WERI-Rb-1 (cell line): Measurements from ENCODE around the gene CKAP5.
"Not testable (repeated sequence)": the region's sequence is repeated elsewhere in the genome, so short reads cannot be mapped to it uniquely, and the experiment has no call there.

Experiments
- DNase-seq: peaks from one replicate; pipeline ENCODE4 v3.0.0-alpha.2; 2020
- H3K27ac ChIP-seq: fragments of 250-450 bp; sonication (Bioruptor Pico); 2 replicates; pipeline ENCODE4 v1.5.1; 2020; ENCODE audit warnings: mild to moderate bottlenecking, moderate library complexity
- H3K27me3 ChIP-seq: fragments of 250-450 bp; sonication (Bioruptor Pico); 2 replicates; pipeline ENCODE4 v1.5.1; 2021; ENCODE audit warnings: mild to moderate bottlenecking, low read depth, moderate library complexity; ENCODE audit not compliant: insufficient read depth, severe bottlenecking
- H3K36me3 ChIP-seq: fragments of 250-450 bp; sonication (Bioruptor Pico); 2 replicates; pipeline ENCODE4 v1.5.1; 2020; ENCODE audit warnings: mild to moderate bottlenecking, moderate library complexity
- H3K4me3 ChIP-seq: 2 replicates; pipeline ENCODE4 v1.5.1; 2011; ENCODE audit warnings: low read depth, mild to moderate bottlenecking, control low read depth, low read length
- H3K9me3 ChIP-seq: fragments of 250-450 bp; sonication (Bioruptor Pico); 2 replicates; pipeline ENCODE4 v1.5.1; 2021; ENCODE audit warnings: mild to moderate bottlenecking, moderate library complexity; ENCODE audit not compliant: severe bottlenecking
- CTCF ChIP-seq: IDR thresholded peaks from 2 replicates; pipeline ENCODE4 v1.5.1; 2011; ENCODE audit warnings: low read depth, mild to moderate bottlenecking, control low read depth, inconsistent platforms, low read length

The CKAP5 gene

DNA sequence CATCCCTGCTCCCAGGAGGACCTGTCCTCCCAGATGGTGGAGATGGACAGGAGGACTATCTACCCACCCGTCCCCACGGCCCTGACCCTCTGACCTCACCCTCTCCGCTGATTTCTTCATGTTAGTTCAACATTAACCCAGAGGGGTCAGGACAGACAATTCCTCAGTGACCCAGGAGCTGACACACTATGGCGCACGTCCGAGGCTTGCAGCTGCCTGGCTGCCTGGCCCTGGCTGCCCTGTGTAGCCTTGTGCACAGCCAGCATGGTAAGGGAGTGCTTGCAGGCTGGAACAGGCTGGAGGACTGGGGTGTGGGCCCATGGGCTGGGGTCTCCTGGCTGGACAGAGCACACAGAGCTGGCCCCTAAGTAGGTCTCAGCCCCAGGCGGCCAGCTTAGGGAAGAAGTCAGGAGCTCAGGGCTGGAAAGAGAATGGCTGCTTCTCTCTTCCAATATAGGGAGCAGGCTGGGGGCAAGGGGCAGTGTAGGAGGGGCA is 127.0 kb downstream of the CKAP5 start, which contains the start of gene F2:
Gene F2 (plus strand): TSS at position 166 of the 495 bp plus-strand sequence. CDS start 23 bp downstream, at position 189.
- Histone ChIP-seq H3K4me3 (no peak within 1 kb of the TSS), H3K27me3 (no peaks in the 10 kb centered on the region), H3K9me3 (no peaks in the 10 kb centered on the region), H3K36me3 (no peaks in the 10 kb centered on the region), H3K27ac (no peak within 1 kb of the TSS)
- DNase-seq: no peak
- TF ChIP-seq CTCF: no peak

- H3K27me3 ChIP-seq: no peaks in the 10 kb centered on the region
- no peak overlapping the region for H3K4me3 ChIP-seq
- no peak for DNase-seq
- no peak for TF ChIP-seq CTCF
- no peaks in the 10 kb centered on the region for H3K9me3 ChIP-seq
- no peaks in the 10 kb centered on the region for H3K36me3 ChIP-seq
- H3K27ac ChIP-seq: no peak overlapping the region
These were observed 127.7 kb downstream of the CKAP5 start for GRCh38 chr11:46718155-46719019.

DNA sequence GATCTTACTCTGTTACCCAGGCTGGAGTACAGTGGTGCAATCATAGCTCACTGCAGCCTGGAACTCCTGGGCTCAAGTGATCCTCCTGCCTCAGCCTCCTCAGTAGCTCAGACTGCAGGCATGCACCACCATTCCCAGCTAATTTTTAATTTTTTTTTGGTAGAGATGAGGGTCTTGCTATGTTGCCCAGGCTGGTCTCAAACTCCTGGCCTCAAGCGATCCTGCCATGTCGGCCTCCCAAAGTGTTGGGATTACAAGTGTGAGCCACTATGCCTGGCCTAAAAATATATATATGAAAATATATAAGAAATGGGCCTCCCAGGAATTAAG is 128.3 kb downstream of the CKAP5 start:
- not testable (repeated sequence) for H3K27ac ChIP-seq, H3K4me3 ChIP-seq, H3K9me3 ChIP-seq, DNase-seq, H3K27me3 ChIP-seq, H3K36me3 ChIP-seq

GRCh38 chr11:46712874-46713576 is 133.1 kb downstream of the CKAP5 start:
- no peaks in the 10 kb centered on the region for H3K27me3 ChIP-seq
- no peak for DNase-seq
- H3K9me3 ChIP-seq: no peaks in the 10 kb centered on the region
- no peaks in the 10 kb centered on the region for H3K36me3 ChIP-seq
- no peak overlapping the region for H3K27ac ChIP-seq
- TF ChIP-seq CTCF: no peak
- no peak overlapping the region for H3K4me3 ChIP-seq

- H3K27me3 ChIP-seq: no peaks in the 10 kb centered on the region
- TF ChIP-seq CTCF: no peak
- no peak for DNase-seq
- no peak overlapping the region for H3K4me3 ChIP-seq
- no peaks in the 10 kb centered on the region; the same call in 1 of the 2 replicates for H3K36me3 ChIP-seq
- no peak overlapping the region for H3K27ac ChIP-seq
- no peaks in the 10 kb centered on the region for H3K9me3 ChIP-seq
These were observed 134.8 kb downstream of the CKAP5 start for GRCh38 chr11:46711303-46711702.

- H3K27ac ChIP-seq: no peak overlapping the region
- TF ChIP-seq CTCF: no peak
- no peaks in the 10 kb centered on the region for H3K27me3 ChIP-seq
- DNase-seq: no peak
- H3K4me3 ChIP-seq: no peak overlapping the region
- no peaks in the 10 kb centered on the region for H3K9me3 ChIP-seq
- H3K36me3 ChIP-seq: peaks cover 3% of the 10 kb centered on the region
These were observed 135.2 kb downstream of the CKAP5 start for GRCh38 chr11:46710821-46711269.

DNA sequence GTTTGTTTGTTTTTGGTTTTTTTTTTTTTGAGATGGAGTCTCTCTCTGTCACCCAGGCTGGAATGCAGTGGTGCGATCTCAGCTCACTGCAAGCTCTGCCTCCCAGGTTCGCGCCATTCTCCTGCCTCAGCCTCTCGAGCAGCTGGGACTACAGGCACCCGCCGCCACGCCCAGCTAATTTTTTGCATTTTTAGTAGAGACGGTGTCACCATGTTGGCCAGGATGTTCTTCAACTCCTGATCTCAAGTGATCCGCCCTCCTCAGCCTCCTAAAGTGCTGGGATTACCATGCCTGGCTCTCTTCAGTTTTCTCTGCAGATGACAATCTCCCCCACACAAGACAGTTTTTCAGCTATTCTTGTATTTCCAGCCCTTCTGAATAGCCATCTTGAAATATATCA is 136.7 kb downstream of the CKAP5 start:
- H3K4me3 ChIP-seq, DNase-seq, H3K27me3 ChIP-seq, H3K9me3 ChIP-seq, H3K27ac ChIP-seq: not testable (repeated sequence)
- peaks cover 18% of the 10 kb centered on the region for H3K36me3 ChIP-seq
